GM18502 (cell line): ENCODE results near the gene PFKFB4.

Experiments
- ATAC-seq: cut with Tn5 transposase; IDR thresholded peaks from one replicate; pipeline ENCODE4 v1.9.1; 2021; ENCODE audit warnings: mild to moderate bottlenecking; ENCODE audit not compliant: unreplicated experiment, poor library complexity

Gene PFKFB4

GRCh38 chr3:48556796-48557626, at the start of gene PFKFB4:
PFKFB4 (minus strand) TSS chr3:48556803; CDS start chr3:48556777, 26 bp downstream.
- ATAC-seq: peak; percentile 82

- no peak for ATAC-seq
Observed at GRCh38 chr3:48601622-48601994, 45.0 kb upstream of the PFKFB4 start.

GRCh38 chr3:48600711-48601621, 44.4 kb upstream of the PFKFB4 start:
- ATAC-seq: no peak

GRCh38 chr3:48599509-48600285, 43.1 kb upstream of the PFKFB4 start:
- ATAC-seq: no peak

GRCh38 chr3:48599077-48599501, 42.5 kb upstream of the PFKFB4 start:
- no peak for ATAC-seq

GRCh38 chr3:48598323-48599076, 41.9 kb upstream of the PFKFB4 start:
- ATAC-seq: no peak

- no peak for ATAC-seq
Observed at GRCh38 chr3:48597408-48597800, 40.8 kb upstream of the PFKFB4 start.

- ATAC-seq: no peak
Observed at GRCh38 chr3:48596676-48597407, 40.2 kb upstream of the PFKFB4 start.

- no peak for ATAC-seq
Observed at GRCh38 chr3:48596157-48596556, 39.6 kb upstream of the PFKFB4 start.

- ATAC-seq: no peak
Observed at GRCh38 chr3:48595526-48596121, 39.0 kb upstream of the PFKFB4 start.

- ATAC-seq: no peak
Observed at GRCh38 chr3:48595075-48595525, 38.5 kb upstream of the PFKFB4 start, which contains the start of gene COL7A1. COL7A1 (minus strand) TSS chr3:48595329; CDS start chr3:48595159, 170 bp downstream.

- no peak for ATAC-seq
Observed at GRCh38 chr3:48594417-48595049, 37.9 kb upstream of the PFKFB4 start.

- ATAC-seq: no peak
Observed at GRCh38 chr3:48593337-48593736, 36.7 kb upstream of the PFKFB4 start.

- ATAC-seq: no peak
Observed at GRCh38 chr3:48592519-48593087, 36.0 kb upstream of the PFKFB4 start.

- ATAC-seq: no peak
Observed at GRCh38 chr3:48591886-48592518, 35.4 kb upstream of the PFKFB4 start.

GRCh38 chr3:48591436-48591835, 34.8 kb upstream of the PFKFB4 start:
- ATAC-seq: no peak

- no peak for ATAC-seq
Observed at GRCh38 chr3:48588230-48588629, 31.6 kb upstream of the PFKFB4 start.
